GM12878 (cell line): ENCODE measurements around the gene NTSR1. TPM values are rescaled to one million over a fixed set of nuclear protein-coding genes. Genes with fewer than 3 reads are reported as not detected.

Experiments
- ATAC-seq: fragments of 200-7000 bp; cut with Tn5 transposase; 3 replicates; pipeline ENCODE4 v1.9.1; 2020; ENCODE audit warnings: mild to moderate bottlenecking, moderate library complexity
- BruUV-seq: library from RNA; stranded (reverse); fragments of 400-500 nt; replicated peaks from 2 replicates; lab custom pipeline; 2021; lab: Mats Ljungman, UMichigan
- CTCF ChIA-PET: fragments of 300-600 bp; sonication (Branson Sonifier 250); formaldehyde crosslinking; extraction: SDS; loops from one replicate; lab custom pipeline; 2021; ENCODE audit warnings: inconsistent platforms; lab: Yijun Ruan, JAX
- POLR2A ChIA-PET: fragments of 350-600 bp; formaldehyde crosslinking; extraction: SDS; loops from one replicate; lab custom pipeline; 2021; ENCODE audit warnings: inconsistent platforms; lab: Charles Lee
- RAD21 ChIA-PET: fragments of 300-600 bp; sonication (Branson Sonifier 250); formaldehyde crosslinking; loops from one replicate; lab custom pipeline; 2023; ENCODE audit warnings: antibody characterized with exemption; ENCODE audit not compliant: unreplicated experiment; lab: Charles Lee
- SMC1A ChIA-PET: fragments of 300-600 bp; sonication (Branson Sonifier 250); formaldehyde crosslinking; loops from one replicate; lab custom pipeline; 2023; ENCODE audit not compliant: unreplicated experiment, uncharacterized antibody; lab: Charles Lee
- DNase-seq: peaks from one replicate; pipeline ENCODE4 v3.0.0-alpha.2; 2011; ENCODE audit warnings: low read depth, low spot score
- FAIRE-seq: peaks from 3 replicates; lab custom pipeline; 2011; peaks lifted over from hg19 to GRCh38; lab: Jason Lieb, UNC
- H2AFZ ChIP-seq: 2 replicates; pipeline ENCODE4 v1.6.0; 2011; ENCODE audit warnings: low read depth, low read length, control low read depth; ENCODE audit not compliant: control insufficient read depth
- H3K27ac ChIP-seq: 2 replicates; pipeline ENCODE4 v1.5.1; 2011; ENCODE audit warnings: control low read depth; ENCODE audit not compliant: control insufficient read depth, insufficient read depth
- H3K27me3 ChIP-seq, 2 experiments: replicated peaks in 1 of 2; 2 replicates each; pipeline versions ENCODE4 v1.6.0 to v1.6.1; 2011; ENCODE audit warnings: low read length in 1 of 2; ENCODE audit not compliant: control insufficient read depth in 2 of 2, insufficient read depth in 2 of 2
- H3K36me3 ChIP-seq, 2 experiments: 2 replicates each; pipeline ENCODE4 v1.5.1; 2011; ENCODE audit warnings: low read length in 1 of 2; ENCODE audit not compliant: control insufficient read depth in 2 of 2, insufficient read depth in 2 of 2
- H3K4me1 ChIP-seq: 2 replicates; pipeline ENCODE4 v1.6.1; 2011; ENCODE audit warnings: mild to moderate bottlenecking, low read length, moderate library complexity, mixed read lengths; ENCODE audit not compliant: control insufficient read depth, insufficient read depth
- H3K4me2 ChIP-seq: 2 replicates; pipeline ENCODE4 v1.6.0; 2011; ENCODE audit warnings: control low read depth; ENCODE audit not compliant: control insufficient read depth, insufficient read depth
- H3K4me3 ChIP-seq: fragments of 200-600 bp; sonication (generic); 2 replicates; pipeline ENCODE4 v1.5.1; 2016
- H3K79me2 ChIP-seq: 2 replicates; pipeline ENCODE4 v1.6.0; 2011; ENCODE audit warnings: low read length; ENCODE audit not compliant: control insufficient read depth, insufficient read depth
- H3K9ac ChIP-seq: 2 replicates; pipeline ENCODE4 v1.8.0; 2011; ENCODE audit warnings: low read length, control low read depth, mixed read lengths; ENCODE audit not compliant: control insufficient read depth, insufficient read depth
- H3K9me3 ChIP-seq: replicated peaks from 3 replicates; pipeline ENCODE4 v1.5.1; 2011; ENCODE audit warnings: mild to moderate bottlenecking, low read length; ENCODE audit not compliant: control insufficient read depth, insufficient read depth
- H4K20me1 ChIP-seq: 2 replicates; pipeline ENCODE4 v1.6.0; 2011; ENCODE audit not compliant: control insufficient read depth, insufficient read depth
- CHD4 ChIP-seq: fragments of 200-600 bp; sonication (generic); IDR thresholded peaks from 2 replicates; pipeline ENCODE4 v1.6.1; 2016; ENCODE audit warnings: mild to moderate bottlenecking
- E4F1 ChIP-seq: fragments of 450-650 bp; IDR thresholded peaks from 2 replicates; pipeline ENCODE4 v1.6.1; 2018; ENCODE audit warnings: borderline replicate concordance, mild to moderate bottlenecking; ENCODE audit not compliant: partially characterized antibody
- MXI1 ChIP-seq: fragments of 150-350 bp; IDR thresholded peaks from 2 replicates; pipeline ENCODE4 v1.6.1; 2011; ENCODE audit warnings: low read depth, mild to moderate bottlenecking, inconsistent platforms, low read length, improper control_type of control experiment
- POLR2A ChIP-seq: IDR thresholded peaks from 2 replicates; pipeline ENCODE4 v1.6.1; 2011; ENCODE audit warnings: low read depth, mild to moderate bottlenecking, low read length
- WRNIP1 ChIP-seq: IDR thresholded peaks from 2 replicates; pipeline ENCODE4 v1.6.1; 2011; ENCODE audit warnings: low read depth, low read length, improper control_type of control experiment, borderline replicate concordance
- WGBS: methylation state at CpG from one replicate; pipeline ENCODE4 v1.1.6; 2016; ENCODE audit warnings: low lambda C conversion rate; ENCODE audit not compliant: insufficient replicate concordance, insufficient coverage; ENCODE audit errors: missing lambda C conversion rate; 5-methylcytosine and 5-hydroxymethylcytosine counted together
- in situ Hi-C: fragments of 300-500 bp; cut with MboI; formaldehyde crosslinking; loops from 9 replicates; pipeline ENCODE4 v1.14.3; 2018; ENCODE audit warnings: mixed read lengths
- intact Hi-C: fragments of 100-400 bp; cut with micrococcal nuclease; formaldehyde crosslinking; loops from one replicate; pipeline ENCODE4 v1.14.2; 2022; ENCODE audit not compliant: unreplicated experiment
- polyA plus RNA-seq, 11 experiments: library from polyadenylated mRNA; depleted of rRNA in 4 of 11; unstranded in 6 of 11; stranded (reverse) in 5 of 11; fragments of >200 nt; fragmentation: Nextera tagmentation in 4 of 11; fragmentation: Illumina TruSeq in 1 of 11; extraction: Ambion mirVana in 4 of 11; extraction: Trizol in 1 of 11; gene quantifications; 1 replicate in 1 of 11; 2 replicates in 10 of 11; pipeline versions ENCODE4 v1.2.1 to v1.2.3, GENCODE V29; 2011 to 2016; ENCODE audit warnings: inconsistent platforms in 2 of 11, missing spikeins in 2 of 11, low read depth in 1 of 11
- total RNA-seq, 4 experiments: library from RNA; depleted of rRNA in 3 of 4; stranded (reverse); fragments of >200 nt in 3 of 4; fragmentation: Illumina TruSeq in 1 of 4; extraction: Trizol in 1 of 4; gene quantifications; 2 replicates each; pipeline versions ENCODE4 v1.2.1 to v1.2.3, GENCODE V29; 2013 to 2021
- TF ChIP-seq, protein P1 (sequence below): IDR thresholded peaks from 2 replicates; pipeline ENCODE4 v1.6.1; 2012; ENCODE audit warnings: low read length, inconsistent platforms
- TF ChIP-seq, protein P2 (sequence below): IDR thresholded peaks from 2 replicates; pipeline ENCODE4 v1.6.1; 2011; ENCODE audit warnings: borderline replicate concordance, low read depth, mild to moderate bottlenecking, moderate library complexity, mixed read lengths, low read length; ENCODE audit not compliant: insufficient read depth; ENCODE audit errors: extremely low read length
- TF ChIP-seq, protein P3 (sequence below): fragments of 450-650 bp; IDR thresholded peaks from 2 replicates; pipeline ENCODE4 v1.6.1; 2017; ENCODE audit warnings: mild to moderate bottlenecking, moderate library complexity

Gene NTSR1
- total and polyA plus RNA-seq, 10 of the 15 experiments (the other 5 are each of a cell fraction or from before 2014, with no cell fraction given): not detected

GRCh38 chr20:62754122-62754990 lies 45.7 kb downstream of the NTSR1 start (continued):
- TF ChIP-seq, protein P1, sequence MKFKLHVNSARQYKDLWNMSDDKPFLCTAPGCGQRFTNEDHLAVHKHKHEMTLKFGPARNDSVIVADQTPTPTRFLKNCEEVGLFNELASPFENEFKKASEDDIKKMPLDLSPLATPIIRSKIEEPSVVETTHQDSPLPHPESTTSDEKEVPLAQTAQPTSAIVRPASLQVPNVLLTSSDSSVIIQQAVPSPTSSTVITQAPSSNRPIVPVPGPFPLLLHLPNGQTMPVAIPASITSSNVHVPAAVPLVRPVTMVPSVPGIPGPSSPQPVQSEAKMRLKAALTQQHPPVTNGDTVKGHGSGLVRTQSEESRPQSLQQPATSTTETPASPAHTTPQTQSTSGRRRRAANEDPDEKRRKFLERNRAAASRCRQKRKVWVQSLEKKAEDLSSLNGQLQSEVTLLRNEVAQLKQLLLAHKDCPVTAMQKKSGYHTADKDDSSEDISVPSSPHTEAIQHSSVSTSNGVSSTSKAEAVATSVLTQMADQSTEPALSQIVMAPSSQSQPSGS: no peak
- TF ChIP-seq WRNIP1 (no peak), CHD4 (no peak), POLR2A (no peak), E4F1 (no peak)

- 0% methylated on average over 1 of the region's 1 CpG for WGBS
- Histone ChIP-seq H3K27me3 (peaks cover 1 to 3% of the 10 kb centered on the region in 2 experiments; a peak in 3 of 4 replicates), H3K4me3 (no peak overlapping the region), H3K9ac (no peak overlapping the region), H3K9me3 (no peaks in the 10 kb centered on the region), H3K4me1 (no peaks in the 10 kb centered on the region), H2AFZ (no peak overlapping the region), H3K4me2 (no peak overlapping the region), H3K27ac (no peak overlapping the region), H4K20me1 (no peaks in the 10 kb centered on the region), H3K79me2 (no peaks in the 10 kb centered on the region), H3K36me3 (no peaks in the 10 kb centered on the region)
- ATAC-seq (no peak), DNase-seq (no peak), FAIRE-seq (no peak)
- intact Hi-C loops: no loop called here
- in situ Hi-C loops: no loop called here
- no peak for TF ChIP-seq MXI1
- TF ChIP-seq, protein P2, sequence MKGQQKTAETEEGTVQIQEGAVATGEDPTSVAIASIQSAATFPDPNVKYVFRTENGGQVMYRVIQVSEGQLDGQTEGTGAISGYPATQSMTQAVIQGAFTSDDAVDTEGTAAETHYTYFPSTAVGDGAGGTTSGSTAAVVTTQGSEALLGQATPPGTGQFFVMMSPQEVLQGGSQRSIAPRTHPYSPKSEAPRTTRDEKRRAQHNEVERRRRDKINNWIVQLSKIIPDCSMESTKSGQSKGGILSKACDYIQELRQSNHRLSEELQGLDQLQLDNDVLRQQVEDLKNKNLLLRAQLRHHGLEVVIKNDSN: no peak
- TF ChIP-seq, protein P3, sequence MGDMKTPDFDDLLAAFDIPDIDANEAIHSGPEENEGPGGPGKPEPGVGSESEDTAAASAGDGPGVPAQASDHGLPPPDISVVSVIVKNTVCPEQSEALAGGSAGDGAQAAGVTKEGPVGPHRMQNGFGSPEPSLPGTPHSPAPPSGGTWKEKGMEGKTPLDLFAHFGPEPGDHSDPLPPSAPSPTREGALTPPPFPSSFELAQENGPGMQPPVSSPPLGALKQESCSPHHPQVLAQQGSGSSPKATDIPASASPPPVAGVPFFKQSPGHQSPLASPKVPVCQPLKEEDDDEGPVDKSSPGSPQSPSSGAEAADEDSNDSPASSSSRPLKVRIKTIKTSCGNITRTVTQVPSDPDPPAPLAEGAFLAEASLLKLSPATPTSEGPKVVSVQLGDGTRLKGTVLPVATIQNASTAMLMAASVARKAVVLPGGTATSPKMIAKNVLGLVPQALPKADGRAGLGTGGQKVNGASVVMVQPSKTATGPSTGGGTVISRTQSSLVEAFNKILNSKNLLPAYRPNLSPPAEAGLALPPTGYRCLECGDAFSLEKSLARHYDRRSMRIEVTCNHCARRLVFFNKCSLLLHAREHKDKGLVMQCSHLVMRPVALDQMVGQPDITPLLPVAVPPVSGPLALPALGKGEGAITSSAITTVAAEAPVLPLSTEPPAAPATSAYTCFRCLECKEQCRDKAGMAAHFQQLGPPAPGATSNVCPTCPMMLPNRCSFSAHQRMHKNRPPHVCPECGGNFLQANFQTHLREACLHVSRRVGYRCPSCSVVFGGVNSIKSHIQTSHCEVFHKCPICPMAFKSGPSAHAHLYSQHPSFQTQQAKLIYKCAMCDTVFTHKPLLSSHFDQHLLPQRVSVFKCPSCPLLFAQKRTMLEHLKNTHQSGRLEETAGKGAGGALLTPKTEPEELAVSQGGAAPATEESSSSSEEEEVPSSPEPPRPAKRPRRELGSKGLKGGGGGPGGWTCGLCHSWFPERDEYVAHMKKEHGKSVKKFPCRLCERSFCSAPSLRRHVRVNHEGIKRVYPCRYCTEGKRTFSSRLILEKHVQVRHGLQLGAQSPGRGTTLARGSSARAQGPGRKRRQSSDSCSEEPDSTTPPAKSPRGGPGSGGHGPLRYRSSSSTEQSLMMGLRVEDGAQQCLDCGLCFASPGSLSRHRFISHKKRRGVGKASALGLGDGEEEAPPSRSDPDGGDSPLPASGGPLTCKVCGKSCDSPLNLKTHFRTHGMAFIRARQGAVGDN: no peak
- ChIA-PET POLR2A (no interaction called here), SMC1A (no interaction called here), CTCF (no interaction called here), RAD21 (no interaction called here)
- BruUV-seq: no TSS peak
Observed at GRCh38 chr20:62754991-62755356, 46.3 kb downstream of the NTSR1 start.
